DMS114 treated with DMSO at 0.1 percent for 48 hours (cell line): Measurements from ENCODE around the gene PRR16.
"Not testable (repeated sequence)": the region's sequence is repeated elsewhere in the genome, so short reads cannot be mapped to it uniquely, and the experiment has no call there.

Source experiments
- DNase-seq: peaks from one replicate; lab custom pipeline; 2025; ENCODE audit not compliant: unreplicated experiment; lab: John Stamatoyannopoulos, UW

The PRR16 gene

GRCh38 chr5:120463991-120464626, at the start of gene PRR16:
PRR16 (plus strand) TSS chr5:120464300.
- no peak for DNase-seq

GRCh38 chr5:120415985-120416384, 48.1 kb upstream of the PRR16 start:
- no peak for DNase-seq

- no peak for DNase-seq
Measured at GRCh38 chr5:120419127-120419526, 45.0 kb upstream of the PRR16 start.

GRCh38 chr5:120426633-120427275, 37.3 kb upstream of the PRR16 start:
- not testable (repeated sequence) for DNase-seq

DNA sequence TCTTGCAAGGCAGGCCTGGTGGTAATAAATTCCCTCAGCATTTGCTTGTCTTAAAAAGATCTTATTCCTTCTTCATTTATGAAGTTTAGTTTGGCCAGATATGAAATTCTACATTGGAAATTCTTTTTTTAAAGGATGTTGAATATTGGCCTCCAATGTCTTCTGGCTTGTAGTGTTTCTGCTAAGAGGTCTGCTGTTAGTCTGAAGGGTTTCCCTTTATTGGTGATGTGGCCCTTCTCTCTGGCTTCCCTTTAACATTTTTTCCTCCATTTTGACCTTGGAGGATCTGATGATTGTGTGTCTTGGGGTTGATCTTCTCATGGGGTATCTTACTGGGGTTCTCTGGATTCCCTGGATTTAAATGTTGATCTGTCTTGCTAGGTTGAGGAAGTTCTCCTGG, 33.5 kb upstream of the PRR16 start:
- DNase-seq: no peak

GRCh38 chr5:120432861-120433260, 31.2 kb upstream of the PRR16 start:
- DNase-seq: no peak

- no peak for DNase-seq
Measured at GRCh38 chr5:120435129-120435528, 29.0 kb upstream of the PRR16 start.

- no peak for DNase-seq
Measured at GRCh38 chr5:120436996-120437395, 27.1 kb upstream of the PRR16 start.

DNA sequence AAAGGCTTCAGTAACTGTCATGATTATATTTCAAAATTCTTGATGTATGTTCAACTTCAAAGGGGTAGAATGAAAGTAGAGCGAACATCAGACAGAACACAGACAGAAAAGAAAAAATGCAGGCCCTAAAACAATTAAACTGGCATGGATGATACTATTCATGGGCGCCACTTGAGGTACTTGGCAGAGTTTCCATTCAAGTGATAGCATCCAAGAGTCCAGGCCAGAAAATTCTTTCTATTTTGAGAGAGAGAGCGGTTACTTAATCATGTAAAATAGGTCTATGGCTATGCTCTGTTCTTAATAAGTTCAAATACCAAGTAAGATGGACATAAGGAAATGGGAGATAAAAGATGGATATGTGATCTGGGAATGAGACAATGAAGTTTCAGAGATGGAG, 21.4 kb upstream of the PRR16 start:
- DNase-seq: no peak

DNA sequence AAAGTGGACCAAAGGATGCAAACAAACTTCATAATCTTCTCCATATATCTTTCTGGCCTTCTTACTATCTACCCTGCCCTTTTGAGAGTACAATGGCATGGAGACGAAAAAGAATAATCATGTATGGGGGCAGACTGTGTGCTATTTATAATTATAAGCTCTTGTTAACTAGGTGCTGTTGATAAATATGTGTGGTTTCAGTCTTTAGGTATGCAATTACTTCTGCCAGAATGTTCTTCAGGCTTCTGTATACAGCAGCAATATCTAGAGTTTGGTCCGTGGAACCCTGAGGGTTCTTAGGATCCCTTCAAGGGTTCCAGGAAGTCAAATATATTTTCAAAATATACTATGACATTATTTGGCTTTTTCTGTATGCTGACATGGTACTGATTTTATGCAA, 20.5 kb upstream of the PRR16 start:
- no peak for DNase-seq

DNA sequence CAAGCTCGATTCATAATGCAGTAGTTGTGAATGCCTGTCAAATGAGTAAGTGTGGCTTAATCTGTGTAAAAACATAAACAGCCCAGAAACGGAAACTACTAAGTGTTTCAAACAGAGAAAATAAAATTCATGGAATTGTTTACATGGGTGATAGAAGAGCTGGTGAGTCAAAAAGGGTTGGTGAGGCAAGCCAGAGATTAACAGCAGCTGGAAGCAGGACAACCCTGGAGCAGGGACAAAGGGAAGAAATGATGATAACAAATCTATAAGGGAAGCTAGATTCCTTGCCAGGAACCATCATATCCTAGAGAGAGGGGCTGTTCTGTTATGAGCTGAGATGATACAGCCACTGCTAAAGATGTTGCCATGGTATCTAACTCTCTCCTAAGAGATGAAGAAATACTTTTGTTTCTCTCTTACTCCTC, 18.0 kb upstream of the PRR16 start:
- DNase-seq: no peak

DNA sequence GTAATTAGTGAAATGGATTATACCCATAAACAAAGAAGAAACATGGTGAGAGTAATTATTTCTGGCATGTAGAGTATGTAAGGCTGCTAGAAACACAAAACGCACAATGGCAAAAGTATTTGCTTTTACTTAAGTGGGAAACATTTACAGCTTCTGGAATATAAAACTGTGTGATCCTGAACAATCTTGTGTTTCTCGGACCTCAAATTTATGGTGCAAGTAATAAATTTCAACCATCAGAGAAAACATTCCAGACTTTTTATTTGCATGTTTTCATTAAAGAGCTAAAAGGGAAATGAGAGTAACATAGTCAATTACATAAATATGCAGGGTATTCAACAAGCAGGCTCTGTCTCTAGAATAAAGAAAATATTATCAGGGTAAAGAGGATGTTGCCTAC, 17.2 kb upstream of the PRR16 start:
- DNase-seq: no peak

- DNase-seq: no peak
Measured at GRCh38 chr5:120447706-120448239, 16.3 kb upstream of the PRR16 start.

DNA sequence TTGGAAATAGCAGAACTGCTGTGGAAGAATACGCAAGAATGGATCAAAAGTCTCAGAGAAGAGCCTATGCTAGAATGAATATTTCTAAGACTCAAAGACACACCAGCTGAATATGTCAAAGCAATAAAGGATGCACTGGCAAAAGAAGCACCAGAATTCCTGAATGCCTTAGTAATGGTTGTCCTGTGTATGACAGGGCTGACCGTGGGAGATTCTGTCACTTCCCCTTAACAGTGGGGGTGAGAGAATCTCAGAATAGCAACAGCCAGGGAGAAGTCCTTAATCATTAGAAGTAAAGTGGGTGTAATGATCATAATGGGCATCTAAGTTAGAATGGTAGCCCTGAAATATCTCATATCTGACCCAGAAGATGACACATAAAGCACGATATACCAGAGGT, 14.6 kb upstream of the PRR16 start:
- DNase-seq: no peak

DNA sequence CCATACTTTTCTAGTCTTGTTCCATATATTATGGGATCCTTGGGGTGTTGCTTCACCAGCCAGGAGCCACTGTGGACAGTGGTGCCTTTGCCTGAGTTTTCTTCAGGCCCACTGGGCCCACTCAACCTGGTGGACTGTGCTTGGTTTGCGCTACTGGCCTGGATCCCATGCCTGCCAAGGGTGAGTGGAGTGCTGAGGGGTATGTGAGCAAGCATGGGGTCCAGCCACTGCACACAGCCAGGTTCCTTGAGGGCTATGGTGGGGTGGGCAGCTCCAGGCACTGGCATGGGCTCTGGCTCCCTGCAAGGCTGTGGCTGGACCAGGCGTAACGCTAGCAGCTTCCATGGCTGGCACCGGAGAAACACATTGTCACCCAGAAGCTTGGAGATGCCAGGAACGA, 13.2 kb upstream of the PRR16 start:
- no peak for DNase-seq

GRCh38 chr5:120451445-120451844, 12.7 kb upstream of the PRR16 start:
- no peak for DNase-seq

DNA sequence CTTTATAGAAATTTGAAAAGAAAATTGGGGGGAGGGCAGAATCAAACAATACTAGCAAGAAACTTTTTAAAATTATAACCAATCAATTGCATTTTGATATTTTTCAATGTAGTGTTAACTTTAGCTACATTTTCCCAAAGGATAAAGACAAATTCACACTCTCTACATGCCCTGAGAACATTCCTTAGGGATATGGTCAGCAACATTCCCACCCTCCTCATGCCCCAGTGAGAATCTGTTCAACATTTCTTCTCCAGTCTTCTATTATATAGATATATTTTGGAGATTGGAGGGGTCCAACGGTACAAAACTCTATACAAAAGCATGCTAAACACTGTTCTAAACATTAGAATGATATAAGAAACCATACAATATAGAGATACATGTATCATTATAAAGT, 11.6 kb upstream of the PRR16 start:
- DNase-seq: no peak

- no peak for DNase-seq
Measured at GRCh38 chr5:120454094-120454798, 9.9 kb upstream of the PRR16 start.

DNA sequence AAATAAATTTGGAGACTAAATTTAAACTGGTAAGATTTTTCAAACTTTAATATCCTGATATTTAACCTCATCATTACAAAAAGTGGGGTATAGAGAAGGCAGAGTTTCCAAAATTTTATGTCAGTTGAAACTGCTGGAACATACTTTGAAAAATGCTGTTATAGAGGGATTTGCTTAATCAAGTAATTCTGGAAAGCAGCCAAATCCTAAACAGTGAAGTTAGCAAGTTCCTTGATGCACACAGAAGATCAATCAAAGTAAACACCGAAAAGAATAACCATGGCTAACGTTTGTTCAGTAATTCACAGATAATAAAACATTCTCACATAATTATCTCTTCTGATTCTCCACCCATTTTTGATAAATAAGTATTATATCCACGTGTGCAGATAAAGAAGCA, 8.1 kb upstream of the PRR16 start:
- DNase-seq: no peak

GRCh38 chr5:120457839-120458507, 6.1 kb upstream of the PRR16 start:
- DNase-seq: peak; percentile 27

DNA sequence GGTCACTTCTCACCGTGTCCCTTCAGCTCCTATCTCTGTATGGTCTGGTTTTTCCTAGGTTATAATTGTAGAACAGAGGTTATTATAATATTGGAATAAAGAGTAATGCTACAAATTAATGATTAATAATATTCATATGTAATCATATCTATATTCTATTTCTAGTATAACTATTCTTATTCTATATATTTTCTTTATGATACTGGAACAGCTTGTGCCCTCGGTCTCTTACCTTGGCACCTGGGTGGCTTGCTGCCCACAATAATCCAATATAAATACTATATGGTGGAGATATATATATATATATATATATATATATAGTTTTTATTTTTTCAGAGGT, 5.6 kb upstream of the PRR16 start:
- DNase-seq: not testable (repeated sequence)

DNA sequence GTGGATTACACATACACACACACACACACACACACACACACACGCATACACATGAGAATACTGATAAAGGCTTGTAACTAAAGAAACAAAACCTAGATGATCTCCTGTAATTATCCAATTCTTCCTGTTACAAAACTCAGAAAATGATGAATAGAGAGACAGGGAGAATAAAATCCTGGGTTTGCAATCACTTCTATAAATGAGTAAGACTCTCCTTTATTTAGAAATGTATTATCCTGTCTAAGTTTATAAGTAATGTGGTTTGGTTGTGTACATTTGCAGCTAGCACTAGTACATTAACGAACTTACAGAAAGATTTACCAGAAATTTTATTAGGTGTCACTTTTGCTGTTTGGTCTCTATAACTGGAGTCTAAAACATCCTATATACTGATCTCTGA, 2.8 kb upstream of the PRR16 start:
- no peak for DNase-seq
